ENCODE data around the gene TSPAN17.
A peak's percentile ranks its signal among the peaks of the same experiment; 100 is the strongest.

TSPAN17 gene

GRCh38 chr5:176642675-176643490 is 4.4 kb upstream of the TSPAN17 start:
- no peak for DNase-seq

GRCh38 chr5:176643491-176644219 is 3.6 kb upstream of the TSPAN17 start:
- DNase-seq: no peak

GRCh38 chr5:176644294-176644693 is 3.0 kb upstream of the TSPAN17 start:
- DNase-seq: no peak

GRCh38 chr5:176644878-176645670 is 2.2 kb upstream of the TSPAN17 start:
- no peak for DNase-seq

GRCh38 chr5:176646049-176646706 is 1.1 kb upstream of the TSPAN17 start:
- DNase-seq: no peak

GRCh38 chr5:176646707-176647029 is 616 bp upstream of the TSPAN17 start:
- no peak for DNase-seq

- no peak for DNase-seq
Measured at GRCh38 chr5:176647843-176648473, 674 bp downstream of the TSPAN17 start.

- no peak for DNase-seq
Measured at GRCh38 chr5:176648474-176649194, 1.4 kb downstream of the TSPAN17 start.

- DNase-seq: no peak
Measured at GRCh38 chr5:176650354-176650884, 3.1 kb downstream of the TSPAN17 start.

- no peak for DNase-seq
Measured at GRCh38 chr5:176651472-176651980, 4.2 kb downstream of the TSPAN17 start.

GRCh38 chr5:176652136-176652535 is 4.9 kb downstream of the TSPAN17 start:
- DNase-seq: no peak

- DNase-seq: peak; percentile 81
Measured at GRCh38 chr5:176653401-176654385, 6.4 kb downstream of the TSPAN17 start.

GRCh38 chr5:176654856-176655255 is 7.6 kb downstream of the TSPAN17 start:
- DNase-seq: no peak

- DNase-seq: no peak
Measured at GRCh38 chr5:176656467-176656990, 9.2 kb downstream of the TSPAN17 start.

- DNase-seq: no peak
Measured at GRCh38 chr5:176658007-176658599, 10.8 kb downstream of the TSPAN17 start.

- DNase-seq: no peak
Measured at GRCh38 chr5:176658817-176659511, 11.7 kb downstream of the TSPAN17 start.

- DNase-seq: no peak
Measured at GRCh38 chr5:176659512-176659839, 12.2 kb downstream of the TSPAN17 start.

GRCh38 chr5:176659860-176660461 is 12.7 kb downstream of the TSPAN17 start:
- no peak for DNase-seq

- no peak for DNase-seq
Measured at GRCh38 chr5:176660530-176660859, 13.2 kb downstream of the TSPAN17 start.

Data from NCI-H526 treated with DMSO at 0.1 percent for 48 hours (cell line).